ENCODE data around the gene ACOT12.
A peak's percentile ranks its signal among the peaks of the same experiment; 100 is the strongest.

Gene ACOT12

DNA sequence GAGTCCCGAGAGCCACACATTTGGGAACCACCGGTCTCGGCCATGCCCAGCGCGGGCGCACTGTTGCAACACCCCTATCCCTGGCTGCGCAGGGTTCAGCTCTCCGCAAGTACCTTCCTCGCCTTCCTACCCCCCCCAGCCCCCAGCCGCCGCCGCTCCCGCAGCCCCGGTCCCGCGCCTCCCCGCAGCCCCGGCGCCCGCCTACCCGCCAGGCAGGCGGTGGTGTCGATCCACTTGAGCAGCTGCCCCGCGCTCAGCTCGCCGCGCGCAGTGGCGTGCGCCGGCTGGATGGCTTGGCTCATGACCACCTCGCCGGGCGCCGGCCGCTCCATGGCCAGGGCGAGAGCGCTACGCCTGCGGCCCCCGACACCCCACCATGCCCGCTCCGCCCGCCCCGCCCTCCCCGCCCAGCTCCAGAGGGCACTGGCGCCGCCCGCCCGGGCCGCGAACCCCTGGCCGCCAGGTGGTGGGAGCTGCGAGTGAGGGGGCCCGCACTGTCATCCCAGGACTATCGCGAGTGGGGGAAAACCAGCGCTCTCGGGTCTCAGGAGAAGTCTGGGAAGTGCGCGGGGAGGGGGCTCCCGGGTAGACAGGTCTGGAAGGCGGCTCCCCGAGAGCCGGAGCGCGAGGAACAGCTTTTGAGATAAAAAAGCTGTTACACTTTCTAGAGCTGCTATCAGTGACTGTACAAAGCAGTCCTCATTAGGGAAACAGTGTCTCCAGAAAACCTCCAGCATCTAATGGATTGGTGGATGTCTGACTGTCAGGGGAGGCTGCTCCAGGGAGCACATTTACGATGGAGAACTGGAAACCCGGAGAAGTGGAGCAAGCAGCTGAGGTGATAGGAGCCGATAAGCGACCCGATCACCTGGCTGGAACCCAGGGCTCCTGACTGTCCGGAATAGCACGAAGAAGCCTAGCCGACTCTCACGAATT is at the start of gene ACOT12:
Gene ACOT12 (minus strand): TSS at position 352 of the 936 bp plus-strand sequence. CDS start 20 bp downstream, at position 332.
- DNase-seq (ENCODE audit: low spot score): no peak
- peak within 1 kb of the TSS; percentile 81 for H3K4me3 ChIP-seq
- no peak within 1 kb of the TSS for H3K27ac ChIP-seq
- TF ChIP-seq, protein P1, sequence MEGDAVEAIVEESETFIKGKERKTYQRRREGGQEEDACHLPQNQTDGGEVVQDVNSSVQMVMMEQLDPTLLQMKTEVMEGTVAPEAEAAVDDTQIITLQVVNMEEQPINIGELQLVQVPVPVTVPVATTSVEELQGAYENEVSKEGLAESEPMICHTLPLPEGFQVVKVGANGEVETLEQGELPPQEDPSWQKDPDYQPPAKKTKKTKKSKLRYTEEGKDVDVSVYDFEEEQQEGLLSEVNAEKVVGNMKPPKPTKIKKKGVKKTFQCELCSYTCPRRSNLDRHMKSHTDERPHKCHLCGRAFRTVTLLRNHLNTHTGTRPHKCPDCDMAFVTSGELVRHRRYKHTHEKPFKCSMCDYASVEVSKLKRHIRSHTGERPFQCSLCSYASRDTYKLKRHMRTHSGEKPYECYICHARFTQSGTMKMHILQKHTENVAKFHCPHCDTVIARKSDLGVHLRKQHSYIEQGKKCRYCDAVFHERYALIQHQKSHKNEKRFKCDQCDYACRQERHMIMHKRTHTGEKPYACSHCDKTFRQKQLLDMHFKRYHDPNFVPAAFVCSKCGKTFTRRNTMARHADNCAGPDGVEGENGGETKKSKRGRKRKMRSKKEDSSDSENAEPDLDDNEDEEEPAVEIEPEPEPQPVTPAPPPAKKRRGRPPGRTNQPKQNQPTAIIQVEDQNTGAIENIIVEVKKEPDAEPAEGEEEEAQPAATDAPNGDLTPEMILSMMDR (IDR thresholded peaks at IDR 0.05): no peak

GRCh38 chr5:81435023-81435422 is 41.1 kb upstream of the ACOT12 start:
- TF ChIP-seq, protein P1 (IDR thresholded peaks at IDR 0.05): no peak
- DNase-seq (ENCODE audit: low spot score): no peak

GRCh38 chr5:81429985-81430384 is 36.1 kb upstream of the ACOT12 start:
- no peak for DNase-seq (ENCODE audit: low spot score)
- H3K27ac ChIP-seq: no peak overlapping the region
- TF ChIP-seq, protein P1 (IDR thresholded peaks at IDR 0.05): no peak
- no peak overlapping the region for H3K4me3 ChIP-seq

More at GRCh38 chr5:81435023-81435422, 41.1 kb upstream of the ACOT12 start:
- no peak overlapping the region for H3K27ac ChIP-seq
- no peak overlapping the region for H3K4me3 ChIP-seq

- H3K27ac ChIP-seq: no peak overlapping the region
- no peak overlapping the region for H3K4me3 ChIP-seq
- TF ChIP-seq, protein P1 (IDR thresholded peaks at IDR 0.05): no peak
- DNase-seq (ENCODE audit: low spot score): no peak
Measured at GRCh38 chr5:81429363-81429762, 35.4 kb upstream of the ACOT12 start.

GRCh38 chr5:81428861-81429260 is 34.9 kb upstream of the ACOT12 start:
- TF ChIP-seq, protein P1 (IDR thresholded peaks at IDR 0.05): no peak
- Histone ChIP-seq H3K4me3 (no peak overlapping the region), H3K27ac (no peak overlapping the region)
- no peak for DNase-seq (ENCODE audit: low spot score)

DNA sequence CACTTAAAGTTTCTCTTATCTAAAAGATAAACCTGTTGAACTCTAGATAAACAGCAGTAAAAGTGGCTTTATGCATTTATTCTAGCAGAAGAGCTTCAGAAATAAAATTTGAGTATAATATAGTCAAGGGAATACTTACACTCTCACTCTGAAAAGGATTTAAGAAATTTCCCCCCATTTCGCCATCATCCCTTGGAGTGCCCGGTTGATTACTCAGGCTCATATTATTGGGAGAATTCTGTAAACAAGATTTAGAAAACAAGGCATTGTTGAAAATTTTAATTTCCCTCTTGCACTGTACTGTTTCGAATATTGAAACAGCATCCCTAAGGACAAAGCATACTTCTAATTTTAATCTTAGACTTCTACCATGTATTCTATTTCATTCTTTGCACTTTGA is 34.5 kb upstream of the ACOT12 start:
- DNase-seq (ENCODE audit: low spot score): no peak
- H3K4me3 ChIP-seq: no peak overlapping the region
- TF ChIP-seq, protein P1 (IDR thresholded peaks at IDR 0.05): no peak
- H3K27ac ChIP-seq: no peak overlapping the region

DNA sequence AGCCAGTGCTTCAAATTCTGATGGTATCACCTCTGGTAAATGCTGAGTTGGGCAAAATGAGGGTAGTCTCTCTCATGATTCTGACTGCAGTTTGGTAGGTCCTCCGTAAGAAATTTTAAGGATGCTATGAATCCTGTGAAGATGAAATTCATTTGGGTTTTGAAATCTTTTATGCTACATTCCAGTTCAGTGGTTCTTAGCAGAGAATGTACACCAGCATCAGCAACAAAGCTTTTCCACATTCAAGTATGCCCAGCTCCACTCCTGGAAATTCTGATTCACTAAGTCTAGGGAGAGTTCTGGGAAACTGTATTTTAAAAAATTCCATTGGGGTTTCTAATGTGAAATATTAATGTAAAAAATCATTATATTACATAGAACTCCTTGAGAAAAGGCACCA is 33.6 kb upstream of the ACOT12 start:
- Histone ChIP-seq H3K4me3 (no peak overlapping the region), H3K27ac (no peak overlapping the region)
- TF ChIP-seq, protein P1 (IDR thresholded peaks at IDR 0.05): no peak
- DNase-seq (ENCODE audit: low spot score): no peak
